NCI-H2107 treated with DMSO at 0.1 percent for 48 hours (cell line): ENCODE measurements around the gene KRT8.

ENCODE experiments used
- DNase-seq: peaks from one replicate; lab custom pipeline; 2025; ENCODE audit not compliant: unreplicated experiment; lab: John Stamatoyannopoulos, UW

The KRT8 gene

GRCh38 chr12:52904509-52905300, at the start of gene KRT8:
Gene KRT8 (minus strand): TSS chr12:52905076. CDS start chr12:52904981, 95 bp downstream.
- peak; percentile 96 for DNase-seq

- DNase-seq, result no peak
Measured at GRCh38 chr12:52953181-52953841, 48.4 kb upstream of the KRT8 start.

- DNase-seq, result no peak
Measured at GRCh38 chr12:52952076-52952801, 47.4 kb upstream of the KRT8 start.

DNA sequence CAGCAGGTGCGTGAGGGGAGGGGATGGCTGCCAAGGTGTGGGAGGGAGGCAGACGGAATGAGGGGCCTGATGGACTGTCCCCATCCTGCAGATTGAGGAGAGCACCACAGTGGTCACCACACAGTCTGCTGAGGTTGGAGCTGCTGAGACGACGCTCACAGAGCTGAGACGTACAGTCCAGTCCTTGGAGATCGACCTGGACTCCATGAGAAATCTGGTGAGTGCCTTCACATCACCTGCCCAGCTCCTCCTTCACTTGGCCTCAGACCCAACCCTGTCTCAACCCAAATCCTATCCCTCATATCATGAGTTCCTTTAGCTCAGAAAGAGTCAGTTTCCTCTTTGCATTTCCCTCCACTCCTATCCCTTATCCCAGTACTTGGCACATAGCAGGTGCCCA, 46.8 kb upstream of the KRT8 start:
- DNase-seq, result no peak

DNA sequence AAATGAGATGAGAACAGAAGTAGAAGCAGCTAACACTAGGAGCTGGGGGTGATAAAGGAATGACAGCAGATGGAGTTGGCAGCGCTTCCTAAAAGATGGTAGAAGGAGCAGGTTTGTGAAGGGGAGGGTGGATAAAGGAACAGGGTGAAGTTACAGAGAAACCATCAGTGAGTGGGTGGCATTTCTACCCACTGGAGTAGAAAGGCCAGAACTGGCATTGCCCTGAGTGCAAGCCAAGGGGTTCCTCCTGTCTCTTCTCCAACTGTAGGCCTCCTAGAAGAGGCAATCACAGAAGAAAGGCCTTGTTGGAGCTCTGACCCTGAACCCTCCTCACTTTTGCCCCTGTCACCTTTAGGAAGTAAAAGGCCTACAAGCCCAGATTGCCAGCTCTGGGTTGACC, 46.2 kb upstream of the KRT8 start:
- no peak for DNase-seq

DNA sequence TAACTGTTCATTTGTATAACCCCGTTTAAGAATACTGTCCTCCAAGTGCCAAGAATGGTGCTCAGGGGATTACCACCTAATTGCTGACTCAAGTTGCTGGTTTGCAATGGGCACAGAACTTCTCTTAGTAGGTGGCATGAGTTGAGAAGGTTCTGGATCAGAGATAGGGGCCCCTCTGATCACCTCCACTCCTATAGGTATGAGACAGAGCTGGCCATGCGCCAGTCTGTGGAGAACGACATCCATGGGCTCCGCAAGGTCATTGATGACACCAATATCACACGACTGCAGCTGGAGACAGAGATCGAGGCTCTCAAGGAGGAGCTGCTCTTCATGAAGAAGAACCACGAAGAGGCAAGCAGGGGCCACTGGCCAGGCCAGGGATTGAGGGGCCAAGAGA, 45.7 kb upstream of the KRT8 start:
- no peak for DNase-seq

DNA sequence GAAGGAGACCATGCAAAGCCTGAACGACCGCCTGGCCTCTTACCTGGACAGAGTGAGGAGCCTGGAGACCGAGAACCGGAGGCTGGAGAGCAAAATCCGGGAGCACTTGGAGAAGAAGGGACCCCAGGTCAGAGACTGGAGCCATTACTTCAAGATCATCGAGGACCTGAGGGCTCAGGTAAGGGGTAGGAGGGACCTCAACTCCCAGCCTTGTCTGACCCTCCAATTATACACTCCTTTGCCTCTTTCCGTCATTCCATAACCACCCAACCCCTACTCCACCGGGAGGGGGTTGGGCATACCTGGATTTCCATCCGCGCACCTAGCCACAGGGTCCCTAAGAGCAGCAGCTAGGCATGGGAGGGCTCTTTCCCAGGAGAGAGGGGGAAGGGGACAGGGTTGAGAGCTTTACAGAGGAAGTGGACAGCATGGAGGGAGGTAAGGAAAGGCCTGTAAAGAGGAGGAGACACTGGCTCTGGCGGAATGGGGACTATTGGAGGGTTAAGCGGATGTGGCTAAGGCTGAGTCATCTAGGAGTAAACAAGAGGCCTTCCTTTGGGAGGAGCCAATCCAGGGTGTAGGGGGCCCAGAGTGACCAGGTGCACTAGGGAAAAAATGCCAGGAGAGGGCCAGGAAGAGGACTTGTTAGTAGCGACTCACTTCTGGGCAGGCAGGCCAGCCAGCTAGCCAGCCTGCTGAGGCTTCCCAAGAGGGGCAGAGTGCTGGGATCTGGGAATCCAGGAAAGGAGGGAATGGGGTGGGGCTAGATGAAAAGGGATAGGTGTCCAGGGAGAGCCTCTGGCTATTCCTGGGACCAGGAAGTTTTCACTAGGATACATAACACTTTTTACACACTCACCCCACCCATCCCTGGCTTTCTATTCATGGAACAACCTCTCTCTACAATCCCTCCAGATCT, 44.8 kb upstream of the KRT8 start:
- DNase-seq, result peak; percentile 84

DNA sequence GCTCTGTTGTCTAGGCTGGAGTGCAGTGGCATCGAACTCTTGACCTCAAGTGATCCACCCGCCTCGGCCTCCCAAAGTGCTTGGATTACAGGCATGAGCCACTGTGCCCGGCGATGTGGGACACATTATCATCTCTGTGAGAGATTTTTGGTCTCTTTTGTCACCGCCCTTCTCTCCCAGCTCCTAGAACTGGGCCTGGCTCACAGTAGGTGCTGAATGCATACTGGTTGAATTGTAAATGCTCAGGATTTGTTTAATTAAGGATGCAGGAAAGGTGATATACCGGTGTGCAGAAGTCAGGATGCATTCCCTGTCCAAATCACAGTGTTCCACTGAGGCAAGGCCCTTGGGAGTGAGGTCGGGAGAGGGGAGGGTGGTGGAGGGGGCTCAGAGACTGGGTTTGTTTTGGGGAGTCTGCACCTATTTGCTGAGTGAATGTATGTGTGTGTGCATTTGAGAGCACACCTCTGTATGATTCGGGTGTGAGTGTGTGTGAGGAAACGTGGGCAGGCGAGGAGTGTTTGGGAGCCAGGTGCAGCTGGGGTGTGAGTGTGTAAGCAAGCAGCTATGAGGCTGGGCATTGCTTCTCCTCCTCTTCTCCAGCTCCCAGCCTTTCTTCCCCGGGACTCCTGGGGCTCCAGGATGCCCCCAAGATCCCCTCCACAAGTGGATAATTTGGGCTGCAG, 43.0 kb upstream of the KRT8 start:
- DNase-seq, result peak; percentile 36

DNA sequence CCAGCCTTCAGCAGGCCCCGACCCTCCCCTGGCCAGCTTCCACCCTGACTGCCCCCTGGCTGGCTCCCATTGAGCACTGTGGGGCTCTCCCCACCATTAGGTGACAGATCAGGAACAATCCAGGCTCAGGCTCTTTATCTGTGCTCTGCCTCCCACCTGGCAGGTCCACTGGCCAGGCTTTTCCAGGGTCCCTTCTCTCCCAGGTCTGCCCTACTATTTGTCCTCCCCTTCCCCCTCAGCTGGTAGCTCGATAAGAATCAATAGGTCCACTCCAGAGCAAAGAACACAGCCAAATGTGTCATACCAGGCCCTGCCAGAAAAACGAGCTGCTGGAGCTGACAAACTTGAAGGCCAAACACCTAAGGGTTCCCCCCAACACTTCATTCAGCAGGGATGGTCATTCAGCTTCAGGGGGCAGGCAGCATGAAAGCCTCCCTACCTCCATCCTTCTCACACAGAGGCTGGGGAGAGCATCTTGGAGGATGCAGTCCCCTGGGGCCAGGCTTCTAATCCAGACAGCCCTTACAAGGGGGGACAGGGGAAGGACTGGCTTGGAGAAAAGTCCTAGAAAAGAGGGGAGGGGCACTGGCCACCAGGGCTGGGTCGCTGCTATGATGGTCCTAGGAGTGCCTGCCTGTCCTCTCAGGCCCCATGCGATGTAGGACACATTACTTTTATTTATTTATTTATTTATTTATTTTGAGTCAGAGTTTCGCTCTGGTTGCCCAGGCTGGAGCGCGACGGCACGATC, 42.1 kb upstream of the KRT8 start:
- DNase-seq, result no peak

DNA sequence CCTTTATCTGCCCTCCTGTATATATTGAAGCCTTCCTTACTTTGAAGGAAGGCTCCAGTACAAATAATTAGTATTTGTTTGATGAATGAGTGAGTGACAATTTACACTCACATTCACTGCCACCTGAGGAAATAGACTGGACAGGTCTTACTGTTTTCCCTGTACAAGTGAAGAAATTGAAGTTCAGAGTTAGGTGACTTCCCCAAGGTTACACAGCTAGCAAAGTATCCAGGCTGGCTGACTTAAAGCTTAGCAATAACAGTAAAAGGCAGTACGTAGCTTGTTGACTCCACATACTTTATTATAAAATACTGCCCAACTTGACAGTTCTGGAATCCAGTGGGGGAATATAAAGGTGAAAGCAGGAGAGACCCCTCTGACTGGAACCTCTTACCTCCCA, 41.5 kb upstream of the KRT8 start:
- DNase-seq, result no peak

DNA sequence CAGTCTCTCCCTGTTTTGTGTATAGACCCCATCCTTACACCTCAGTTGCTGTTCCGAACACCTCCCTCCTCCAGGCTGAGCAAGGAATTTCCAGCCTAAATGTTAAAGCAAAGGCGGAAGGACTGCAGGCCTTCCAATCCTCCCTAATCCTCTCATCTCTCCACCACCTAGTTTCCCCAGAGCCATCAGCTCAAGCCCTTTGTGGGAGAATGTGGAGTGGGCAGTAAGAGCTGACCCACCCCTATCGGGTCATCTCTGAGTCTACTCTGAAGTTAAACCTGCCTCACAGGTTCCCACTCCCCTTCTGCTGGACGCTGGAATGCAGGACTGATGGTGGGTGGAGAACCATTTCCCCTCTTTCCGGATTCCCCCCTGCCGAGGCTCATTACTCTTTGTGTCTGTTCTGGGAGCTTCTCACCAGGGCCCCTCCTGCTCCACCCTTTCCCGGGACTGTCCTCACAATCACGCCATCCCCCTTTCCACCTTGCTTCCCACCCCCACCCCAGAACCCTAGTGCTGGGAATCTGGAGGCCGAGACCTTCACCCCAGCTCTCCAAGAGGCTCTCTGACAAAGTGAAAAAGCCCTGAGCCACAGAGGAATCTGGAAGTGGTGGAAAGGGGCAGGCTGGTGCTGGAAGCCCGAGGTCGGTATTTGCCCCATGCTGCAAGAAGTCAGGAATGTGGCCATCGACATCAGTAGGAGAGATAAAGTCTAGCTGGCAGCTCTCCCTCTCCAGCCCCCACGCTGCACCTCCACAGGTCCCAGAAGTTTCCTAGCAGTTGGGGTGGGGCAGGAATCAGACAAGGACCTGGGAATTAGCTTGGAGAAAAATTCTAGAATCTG, 40.7 kb upstream of the KRT8 start:
- DNase-seq, result no peak

DNA sequence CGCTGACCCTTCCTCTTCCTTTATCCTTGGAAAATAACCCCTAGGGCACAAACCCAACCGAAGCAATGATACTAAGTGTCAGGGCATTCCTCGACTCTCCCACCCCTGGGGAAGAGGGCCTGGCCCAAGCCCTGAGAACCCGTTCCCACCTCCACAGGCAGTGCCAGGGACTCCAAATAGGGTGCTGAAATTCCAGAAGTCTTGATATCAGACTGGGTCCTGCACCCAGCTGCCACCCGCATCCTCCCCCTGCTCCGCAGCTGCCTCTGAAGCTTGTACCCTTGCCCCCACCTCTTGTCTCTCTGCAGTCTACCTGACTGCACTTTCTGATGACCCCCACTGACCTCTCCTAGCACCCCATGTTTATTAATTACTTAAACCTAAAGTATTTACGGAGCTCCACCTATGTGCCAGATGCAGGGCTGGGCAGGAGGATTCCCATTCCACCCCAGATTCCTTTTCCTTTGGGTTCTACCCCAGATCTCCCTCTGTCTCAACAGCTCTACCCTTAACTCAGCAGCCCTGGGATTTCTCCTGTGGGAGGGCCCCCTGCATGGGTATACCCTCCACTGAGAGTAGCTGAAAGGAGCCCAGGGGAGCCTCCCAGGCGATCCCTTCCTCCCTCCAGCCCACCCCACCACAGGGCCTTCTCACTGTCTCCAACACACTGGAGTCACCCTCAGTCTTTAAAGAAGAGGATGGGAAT, 40.0 kb upstream of the KRT8 start:
- DNase-seq, result no peak

DNA sequence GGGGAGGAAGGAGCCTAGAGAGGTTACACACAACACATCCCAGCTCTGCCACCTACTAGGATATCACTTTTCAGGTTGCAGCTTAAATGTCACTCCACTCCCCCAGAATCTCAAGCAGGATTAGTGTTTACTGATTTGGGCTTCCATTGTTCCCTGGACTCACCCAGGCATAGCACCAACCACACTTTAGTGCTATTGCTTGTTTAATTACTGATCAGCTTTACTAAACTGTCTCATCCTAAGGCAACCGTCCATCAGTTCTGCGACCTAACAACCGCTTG, 38.0 kb upstream of the KRT8 start:
- peak; percentile 98 for DNase-seq

DNA sequence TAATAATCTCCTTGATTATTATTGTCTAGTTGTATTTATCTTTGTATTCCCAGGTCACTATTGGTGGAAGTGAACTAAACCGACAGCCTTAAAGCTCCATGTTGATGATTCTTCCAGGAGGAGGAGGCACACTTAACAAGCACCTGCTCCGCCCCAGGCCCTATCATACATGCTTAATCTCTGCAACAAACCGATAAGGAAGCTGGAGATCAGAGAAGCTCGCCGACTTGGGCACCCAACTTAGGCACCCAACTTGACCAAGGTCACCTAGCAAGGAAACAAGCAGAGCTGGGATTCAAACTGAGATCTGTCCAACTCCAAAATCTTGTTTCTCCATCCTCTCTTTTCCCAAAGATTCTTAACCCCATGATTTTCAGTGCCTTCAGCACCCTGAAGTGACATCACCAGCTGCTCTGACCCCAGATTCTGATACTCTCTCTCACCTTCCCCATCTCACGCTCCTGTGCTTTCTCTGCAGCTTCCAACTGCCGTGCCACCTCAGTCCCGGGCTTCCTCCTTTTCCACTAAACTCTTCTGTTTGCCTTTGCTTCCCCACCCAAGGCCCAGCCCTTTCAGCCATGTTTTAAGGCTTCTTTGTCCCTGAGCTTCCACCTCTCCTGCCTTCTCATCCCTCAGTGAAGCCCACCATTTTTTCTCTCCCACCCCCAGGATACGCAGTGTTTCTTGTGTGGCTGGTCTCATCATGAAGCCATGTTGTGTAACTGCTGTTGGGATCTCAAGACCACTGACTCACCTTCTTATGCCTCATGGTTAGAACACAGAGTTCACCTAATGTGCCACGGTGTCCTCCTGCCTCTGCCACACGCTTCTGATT, 37.4 kb upstream of the KRT8 start:
- DNase-seq, result no peak

DNA sequence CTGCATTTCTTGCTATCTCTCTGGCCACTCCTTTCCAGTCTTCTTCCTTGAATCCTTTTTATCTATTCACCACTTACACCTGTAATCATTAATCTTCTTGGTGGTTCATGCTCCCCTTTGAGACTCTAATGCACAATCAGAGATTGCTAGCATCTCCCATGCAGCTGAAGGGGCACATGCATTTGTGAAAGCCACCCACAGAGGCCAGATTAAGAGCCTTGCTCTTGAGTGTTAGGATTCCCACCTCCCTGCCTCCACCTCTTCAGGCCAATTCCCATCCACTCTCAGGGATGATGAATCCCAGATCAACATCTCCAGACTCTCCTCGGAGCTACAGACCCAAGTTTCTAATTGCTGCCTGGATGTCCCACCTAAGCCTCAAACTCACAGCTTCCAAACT, 24.7 kb upstream of the KRT8 start:
- DNase-seq, result no peak

DNA sequence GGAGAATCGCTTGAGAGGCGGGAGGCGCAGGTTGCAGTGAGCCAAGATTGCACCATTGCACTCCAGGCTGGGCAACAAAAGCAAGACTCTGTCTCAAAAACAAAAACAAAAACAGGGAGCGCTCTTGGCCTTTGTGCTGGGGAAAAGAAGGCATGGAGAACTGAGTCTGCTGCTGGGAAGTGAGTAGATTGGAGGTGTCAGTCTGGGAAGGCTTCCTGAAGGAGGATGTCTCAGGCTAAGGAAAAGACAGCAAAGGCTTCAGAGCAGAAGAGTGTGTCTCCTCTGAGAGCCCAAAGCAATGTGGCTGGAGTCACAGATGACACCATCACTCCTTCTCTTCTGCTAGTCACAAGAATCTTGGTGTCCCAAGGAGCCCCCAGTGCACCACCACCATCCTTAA, 23.1 kb upstream of the KRT8 start:
- no peak for DNase-seq

- DNase-seq, result no peak
Measured at GRCh38 chr12:52926596-52927234, 21.8 kb upstream of the KRT8 start.
